Cardiac fibroblast (primary cell): Measurements from ENCODE around the gene PAK5.
A peak's percentile ranks its signal among the peaks of the same experiment; 100 is the strongest.

Source experiments
- DNase-seq, 2 donors: peaks; one replicate each; pipeline versions ENCODE4 v3.0.0 to v3.0.0-alpha.2; 2010; ENCODE audit warnings: low read depth in 2 of 2
- H3K4me3 ChIP-seq, 2 donors: replicated peaks in 1 of 2; 1 replicate in 1 of 2; 2 replicates in 1 of 2; pipeline ENCODE4 v1.5.1; 2011; ENCODE audit warnings: low read depth in 2 of 2, low read length in 2 of 2, mild to moderate bottlenecking in 2 of 2, moderate library complexity in 1 of 2
- TF ChIP-seq, protein P1 (sequence below): IDR thresholded peaks from one replicate; pipeline ENCODE4 v1.5.1; 2011; ENCODE audit warnings: low read depth, mild to moderate bottlenecking, low read length, inconsistent platforms

Gene PAK5

GRCh38 chr20:9520086-9520485 lies 318.8 kb downstream of the PAK5 start:
- no peak for DNase-seq
- H3K4me3 ChIP-seq, result no peak overlapping the region
- TF ChIP-seq, protein P1, sequence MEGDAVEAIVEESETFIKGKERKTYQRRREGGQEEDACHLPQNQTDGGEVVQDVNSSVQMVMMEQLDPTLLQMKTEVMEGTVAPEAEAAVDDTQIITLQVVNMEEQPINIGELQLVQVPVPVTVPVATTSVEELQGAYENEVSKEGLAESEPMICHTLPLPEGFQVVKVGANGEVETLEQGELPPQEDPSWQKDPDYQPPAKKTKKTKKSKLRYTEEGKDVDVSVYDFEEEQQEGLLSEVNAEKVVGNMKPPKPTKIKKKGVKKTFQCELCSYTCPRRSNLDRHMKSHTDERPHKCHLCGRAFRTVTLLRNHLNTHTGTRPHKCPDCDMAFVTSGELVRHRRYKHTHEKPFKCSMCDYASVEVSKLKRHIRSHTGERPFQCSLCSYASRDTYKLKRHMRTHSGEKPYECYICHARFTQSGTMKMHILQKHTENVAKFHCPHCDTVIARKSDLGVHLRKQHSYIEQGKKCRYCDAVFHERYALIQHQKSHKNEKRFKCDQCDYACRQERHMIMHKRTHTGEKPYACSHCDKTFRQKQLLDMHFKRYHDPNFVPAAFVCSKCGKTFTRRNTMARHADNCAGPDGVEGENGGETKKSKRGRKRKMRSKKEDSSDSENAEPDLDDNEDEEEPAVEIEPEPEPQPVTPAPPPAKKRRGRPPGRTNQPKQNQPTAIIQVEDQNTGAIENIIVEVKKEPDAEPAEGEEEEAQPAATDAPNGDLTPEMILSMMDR, result no peak

DNA sequence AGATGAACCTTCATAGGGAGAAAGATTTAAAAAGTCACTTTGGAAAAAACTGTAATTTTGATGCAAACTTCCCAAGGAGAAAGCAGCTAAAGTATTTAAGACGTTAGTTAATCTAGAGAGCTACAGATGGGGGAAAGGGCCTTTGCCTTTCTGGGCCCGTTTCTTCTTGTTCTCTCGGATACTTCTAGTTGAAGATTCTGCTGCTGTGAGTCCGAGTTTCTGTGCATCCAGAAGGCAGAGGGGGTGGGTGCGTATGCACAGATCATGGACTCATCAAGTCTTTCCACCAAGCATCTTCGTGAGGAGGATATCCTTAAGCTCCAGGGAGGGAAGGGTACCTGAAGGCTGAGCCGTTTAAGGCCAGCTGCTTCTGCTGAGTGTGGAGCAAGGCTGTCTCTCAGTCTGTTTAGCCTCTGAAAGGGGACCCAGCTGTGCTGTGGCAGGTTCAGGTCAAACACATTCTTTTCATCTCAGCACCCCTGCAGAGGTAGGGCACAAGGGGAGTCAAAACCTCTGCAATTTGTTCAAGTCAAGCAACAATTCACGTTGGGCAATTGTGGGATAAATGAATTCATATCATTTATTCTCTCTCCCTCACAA lies 320.2 kb downstream of the PAK5 start:
- TF ChIP-seq, protein P1, result no peak
- no peak for DNase-seq
- H3K4me3 ChIP-seq, result no peak overlapping the region

DNA sequence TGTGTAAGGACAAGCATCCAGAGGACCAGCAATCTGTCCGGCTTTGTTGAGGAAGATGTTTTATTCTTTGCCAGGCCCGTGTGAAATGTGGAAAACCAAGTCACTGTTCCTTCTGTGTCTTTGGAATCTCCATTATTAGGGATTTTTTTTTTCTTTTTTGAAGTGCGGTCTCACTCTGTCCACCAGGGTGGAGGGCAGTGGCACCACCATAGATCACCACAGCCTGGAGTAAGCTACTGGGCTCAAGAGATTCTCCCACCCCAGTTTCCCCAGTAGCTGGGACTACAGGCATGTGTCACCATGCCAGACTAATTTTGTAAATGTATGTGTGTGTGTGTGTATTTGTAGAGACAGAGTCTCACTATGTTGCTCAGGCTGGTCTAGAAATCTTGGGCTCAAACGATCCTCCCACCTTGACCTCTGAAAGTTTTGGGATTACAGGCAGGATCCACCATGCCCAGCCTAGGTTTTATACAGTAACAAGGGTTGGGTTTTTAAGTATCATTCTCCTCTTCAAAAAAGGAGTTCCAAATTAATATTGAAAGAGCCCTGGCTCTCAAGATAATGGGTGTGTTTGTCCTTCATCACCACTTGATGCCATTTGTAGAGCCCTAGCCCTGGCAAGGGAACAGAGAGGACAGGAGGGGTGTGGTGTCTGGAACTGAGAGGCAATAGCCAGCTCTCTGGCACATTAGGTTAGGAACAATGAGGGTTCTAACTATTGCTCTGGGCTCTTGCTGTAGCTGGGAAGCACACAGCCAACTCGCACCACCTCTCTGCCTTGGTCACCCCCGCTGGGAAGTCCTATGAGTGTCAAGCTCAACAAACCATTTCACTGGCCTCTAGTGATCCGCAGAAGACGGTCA lies 321.3 kb downstream of the PAK5 start:
- no peak overlapping the region for H3K4me3 ChIP-seq
- TF ChIP-seq, protein P1, result no peak
- no peak for DNase-seq

GRCh38 chr20:9516234-9516871 lies 322.5 kb downstream of the PAK5 start:
- TF ChIP-seq, protein P1, result no peak
- peak in 1 of 2 donors; percentile 12 for DNase-seq
- H3K4me3 ChIP-seq, result no peak overlapping the region

DNA sequence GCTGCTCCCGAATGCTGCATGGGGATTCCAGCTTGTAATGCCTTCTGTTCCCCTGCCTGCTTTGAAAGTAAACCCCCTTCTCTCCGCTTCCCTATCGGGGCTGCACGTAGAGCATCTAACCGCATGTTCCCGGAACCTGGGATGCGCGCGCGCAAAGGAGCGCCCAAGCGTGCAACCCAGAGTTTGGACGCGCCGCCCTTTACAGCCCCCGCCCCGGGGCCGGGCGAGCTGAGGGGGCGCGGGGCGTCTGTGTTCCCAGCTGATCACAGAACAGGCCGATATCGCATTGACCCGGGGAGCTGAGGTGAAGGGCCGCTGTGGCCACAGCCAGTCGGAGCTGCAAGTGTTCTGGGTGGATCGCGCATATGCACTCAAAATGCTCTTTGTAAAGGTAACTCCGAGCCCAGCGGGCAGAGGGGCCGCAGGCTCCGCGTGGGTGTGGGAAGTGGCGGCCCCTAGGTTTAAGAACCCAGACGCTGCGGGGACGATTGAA lies 323.1 kb downstream of the PAK5 start:
- TF ChIP-seq, protein P1, result no peak
- no peak overlapping the region for H3K4me3 ChIP-seq
- DNase-seq, result no peak

DNA sequence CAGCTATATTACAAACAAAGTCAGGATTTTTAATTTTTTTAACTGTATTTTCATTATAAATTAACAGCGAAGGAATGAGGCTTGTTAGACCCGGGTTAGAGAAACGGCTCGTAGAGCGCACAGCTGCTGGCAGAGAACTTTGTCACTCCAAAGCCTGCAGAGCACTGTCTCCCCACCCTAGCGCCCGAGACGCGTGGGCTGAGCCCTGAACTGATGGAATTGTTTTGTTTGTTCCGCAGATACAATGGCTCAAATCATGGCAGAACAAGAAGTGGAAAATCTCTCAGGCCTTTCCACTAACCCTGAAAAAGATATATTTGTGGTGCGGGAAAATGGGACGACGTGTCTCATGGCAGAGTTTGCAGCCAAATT lies 323.7 kb downstream of the PAK5 start:
- DNase-seq, result no peak
- no peak overlapping the region for H3K4me3 ChIP-seq
- TF ChIP-seq, protein P1, result no peak
